ENCODE data around the gene CDH15. TPM values are rescaled to one million over a fixed set of nuclear protein-coding genes. Genes with fewer than 3 reads are reported as not detected.

The CDH15 gene
- total and polyA plus RNA-seq, 3 donors from 2014 or later = 1.4 to 3.0 (median 2.1) TPM

DNA sequence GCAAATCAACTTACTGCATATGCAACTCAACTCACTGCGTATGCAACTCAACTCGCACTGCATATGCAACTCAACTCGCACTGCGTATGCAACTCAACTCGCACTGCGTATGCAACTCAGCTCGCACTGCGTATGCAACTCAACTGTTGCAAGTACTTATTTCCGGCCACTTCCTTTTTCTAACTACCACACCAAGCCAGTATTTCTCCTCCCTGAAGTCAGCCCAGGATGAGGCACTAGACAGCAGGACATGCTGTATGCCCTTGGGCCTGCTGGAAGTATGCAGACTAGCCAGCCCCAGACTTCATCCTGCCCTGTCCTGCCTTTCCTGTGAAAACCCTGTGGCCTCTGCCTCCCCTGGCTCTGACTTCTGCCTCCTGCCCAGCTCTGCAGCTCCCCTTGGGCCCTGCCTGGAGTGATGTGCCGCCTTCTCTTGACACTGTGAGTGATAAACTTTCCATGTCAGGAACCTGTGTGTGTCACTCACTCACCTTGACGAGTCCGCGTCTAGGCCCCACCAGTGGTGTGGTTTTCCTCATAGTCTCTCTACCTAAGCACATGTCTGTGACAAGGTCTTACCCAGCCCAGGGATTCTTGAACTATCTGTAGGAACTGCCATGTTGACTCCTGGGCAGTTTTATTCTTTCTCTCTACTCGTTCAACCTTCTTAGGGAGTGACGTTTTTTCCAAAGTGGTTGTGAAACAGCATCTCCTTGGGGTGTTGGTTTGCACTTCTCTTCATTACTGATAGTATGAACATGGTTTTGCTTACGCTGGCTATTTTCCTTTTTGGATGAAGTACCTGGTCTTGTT lies 62.3 kb downstream of the CDH15 start:
- no peaks in the 10 kb centered on the region for H3K4me1 ChIP-seq
- intact Hi-C loops (cut with DNase I; ENCODE audit: low total_unique reads) = no loop called here
- WGBS, 2 donors = 95 to 96% methylated on average over 16 of the region's 16 CpGs
- DNase-seq = no peak
- no peaks in the 10 kb centered on the region for H3K36me3 ChIP-seq (ENCODE audit: low read depth, missing control alignments)
- no peaks in the 10 kb centered on the region for H3K9me3 ChIP-seq
- TF ChIP-seq, protein P1, sequence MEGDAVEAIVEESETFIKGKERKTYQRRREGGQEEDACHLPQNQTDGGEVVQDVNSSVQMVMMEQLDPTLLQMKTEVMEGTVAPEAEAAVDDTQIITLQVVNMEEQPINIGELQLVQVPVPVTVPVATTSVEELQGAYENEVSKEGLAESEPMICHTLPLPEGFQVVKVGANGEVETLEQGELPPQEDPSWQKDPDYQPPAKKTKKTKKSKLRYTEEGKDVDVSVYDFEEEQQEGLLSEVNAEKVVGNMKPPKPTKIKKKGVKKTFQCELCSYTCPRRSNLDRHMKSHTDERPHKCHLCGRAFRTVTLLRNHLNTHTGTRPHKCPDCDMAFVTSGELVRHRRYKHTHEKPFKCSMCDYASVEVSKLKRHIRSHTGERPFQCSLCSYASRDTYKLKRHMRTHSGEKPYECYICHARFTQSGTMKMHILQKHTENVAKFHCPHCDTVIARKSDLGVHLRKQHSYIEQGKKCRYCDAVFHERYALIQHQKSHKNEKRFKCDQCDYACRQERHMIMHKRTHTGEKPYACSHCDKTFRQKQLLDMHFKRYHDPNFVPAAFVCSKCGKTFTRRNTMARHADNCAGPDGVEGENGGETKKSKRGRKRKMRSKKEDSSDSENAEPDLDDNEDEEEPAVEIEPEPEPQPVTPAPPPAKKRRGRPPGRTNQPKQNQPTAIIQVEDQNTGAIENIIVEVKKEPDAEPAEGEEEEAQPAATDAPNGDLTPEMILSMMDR (IDR thresholded peaks at IDR 0.05) = no peak
- TF ChIP-seq POLR2A (IDR thresholded peaks at IDR 0.05) = no peak
- H3K27ac ChIP-seq = no peak overlapping the region
- H3K4me3 ChIP-seq = no peak overlapping the region
- no peaks in the 10 kb centered on the region for H3K27me3 ChIP-seq

DNA sequence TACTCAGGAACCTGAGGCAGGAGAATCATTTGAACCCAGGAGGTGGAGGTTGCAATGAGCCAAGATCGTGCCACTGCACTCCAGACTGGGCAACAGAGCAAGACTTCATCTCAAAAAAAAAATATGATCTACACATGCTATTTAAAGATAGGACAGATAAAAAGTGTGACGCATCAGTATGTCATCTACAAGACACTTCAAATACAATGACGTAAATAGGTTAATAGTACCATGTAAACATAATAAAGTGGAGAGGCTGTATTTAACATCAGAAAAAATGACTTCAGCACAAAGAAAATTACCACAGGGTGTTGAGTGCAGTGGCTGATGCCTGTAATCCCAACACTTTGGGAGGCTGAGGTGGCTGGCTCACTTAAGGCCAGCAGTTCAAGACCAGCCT lies 66.2 kb downstream of the CDH15 start:
- intact Hi-C loops (cut with DNase I; ENCODE audit: low total_unique reads) = no loop called here

DNA sequence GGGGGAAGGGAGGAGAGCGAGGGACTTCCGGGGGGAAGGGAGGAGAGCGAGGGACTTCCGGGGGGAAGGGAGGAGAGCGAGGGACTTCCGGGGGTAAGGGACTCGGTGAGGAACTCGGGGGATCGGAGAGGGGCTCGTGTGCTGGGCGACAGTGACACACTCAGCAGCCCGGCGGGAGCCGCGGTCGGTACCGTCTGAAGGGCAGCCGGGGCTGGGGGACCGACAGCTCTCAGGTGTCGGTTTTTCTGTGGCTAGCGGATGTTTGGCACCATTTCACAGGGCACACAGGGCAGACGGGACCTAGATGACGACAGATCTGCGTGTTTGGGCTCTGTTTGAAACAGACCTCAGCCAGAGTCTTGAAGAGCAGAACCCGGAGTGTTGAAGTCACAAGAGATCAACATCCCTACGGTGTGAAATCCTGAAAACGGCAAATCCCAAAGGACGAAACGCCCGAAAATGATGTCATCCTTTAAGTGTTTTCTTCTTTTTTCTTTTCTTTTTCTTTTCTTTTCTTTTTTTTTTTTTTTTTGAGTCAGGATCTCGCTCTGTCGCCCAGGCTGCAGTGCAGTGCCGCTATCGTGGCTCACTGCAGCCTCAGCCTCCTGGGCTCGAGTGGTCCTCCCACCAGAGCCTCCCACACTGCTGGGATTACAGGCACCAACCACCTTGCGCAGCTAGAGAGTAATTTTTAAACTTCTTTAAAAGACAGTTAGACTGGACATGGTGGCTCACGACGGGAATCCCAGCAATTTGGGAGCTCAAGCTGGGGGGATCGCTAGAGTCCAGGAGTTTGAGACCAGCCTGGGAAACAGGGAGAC lies 69.8 kb downstream of the CDH15 start:
- WGBS, 2 donors = 6 to 8% methylated on average over 23 to 38 of the region's 39 CpGs
- Histone ChIP-seq H3K27ac (peak overlapping the region; percentile 86 to 91), H3K36me3 (ENCODE audit: low read depth, missing control alignments) (no peaks in the 10 kb centered on the region), H3K27me3 (no peaks in the 10 kb centered on the region), H3K4me3 (peak overlapping the region; percentile 61 to 83), H3K9me3 (no peaks in the 10 kb centered on the region), H3K4me1 (peaks cover 4% of the 10 kb centered on the region)
- TF ChIP-seq POLR2A (IDR thresholded peaks at IDR 0.05) = no peak
- TF ChIP-seq, protein P1 (IDR thresholded peaks at IDR 0.05) = no peak
- DNase-seq = peak; percentile 75
- intact Hi-C loops (cut with DNase I; ENCODE audit: low total_unique reads) = no loop called here

More for the DNA sequence above, 66.2 kb downstream of the CDH15 start:
- WGBS, 2 donors = 88 to 94% methylated on average over 3 of the region's 3 CpGs
- Histone ChIP-seq H3K4me1 (peaks cover 4% of the 10 kb centered on the region), H3K36me3 (ENCODE audit: low read depth, missing control alignments) (no peaks in the 10 kb centered on the region), H3K9me3 (no peaks in the 10 kb centered on the region), H3K27me3 (no peaks in the 10 kb centered on the region), H3K4me3 (no peak overlapping the region), H3K27ac (no peak overlapping the region)
- TF ChIP-seq, protein P1 (IDR thresholded peaks at IDR 0.05) = no peak
- no peak for TF ChIP-seq POLR2A (IDR thresholded peaks at IDR 0.05)
- no peak for DNase-seq

DNA sequence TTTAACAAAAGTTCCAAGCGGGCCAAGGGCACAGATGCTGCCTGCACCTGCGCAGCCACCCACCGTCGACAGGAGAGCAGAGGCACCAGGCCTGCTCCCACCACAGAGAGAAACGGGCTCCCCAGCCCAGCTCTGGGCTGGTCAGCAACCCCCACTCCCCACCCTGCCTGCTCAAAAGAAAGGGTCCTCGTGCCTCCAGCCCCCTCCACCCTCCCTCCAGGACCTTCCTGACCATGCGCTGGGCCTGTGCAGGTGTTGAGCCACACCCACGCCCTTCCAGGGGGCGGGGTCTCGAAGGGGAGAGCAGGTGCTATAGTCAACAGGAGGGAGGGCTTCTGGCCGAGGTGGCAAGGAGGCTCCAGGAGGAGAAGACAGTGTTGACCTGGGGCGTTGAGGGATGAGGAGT lies 71.2 kb downstream of the CDH15 start:
- Histone ChIP-seq H3K4me3 (no peak overlapping the region), H3K27ac (no peak overlapping the region), H3K9me3 (no peaks in the 10 kb centered on the region), H3K4me1 (peaks cover 10% of the 10 kb centered on the region), H3K27me3 (no peaks in the 10 kb centered on the region), H3K36me3 (ENCODE audit: low read depth, missing control alignments) (no peaks in the 10 kb centered on the region)
- TF ChIP-seq POLR2A (IDR thresholded peaks at IDR 0.05) = no peak
- TF ChIP-seq, protein P1 (IDR thresholded peaks at IDR 0.05) = no peak
- intact Hi-C loops (cut with DNase I; ENCODE audit: low total_unique reads) = no loop called here
- 38 to 45% methylated on average over 8 to 12 of the region's 12 CpGs for WGBS, 2 donors
- no peak for DNase-seq
